Superior temporal gyrus (tissue), 1 donor: ENCODE data around the gene SEPTIN1.
"Not testable (repeated sequence)": the region's sequence is repeated elsewhere in the genome, so short reads cannot be mapped to it uniquely, and the experiment has no call there.

Experiments
- DNase-seq: peaks from one replicate; pipeline ENCODE4 v3.0.0-alpha.2; 2016; ENCODE audit errors: extremely low spot score

SEPTIN1 gene

DNA sequence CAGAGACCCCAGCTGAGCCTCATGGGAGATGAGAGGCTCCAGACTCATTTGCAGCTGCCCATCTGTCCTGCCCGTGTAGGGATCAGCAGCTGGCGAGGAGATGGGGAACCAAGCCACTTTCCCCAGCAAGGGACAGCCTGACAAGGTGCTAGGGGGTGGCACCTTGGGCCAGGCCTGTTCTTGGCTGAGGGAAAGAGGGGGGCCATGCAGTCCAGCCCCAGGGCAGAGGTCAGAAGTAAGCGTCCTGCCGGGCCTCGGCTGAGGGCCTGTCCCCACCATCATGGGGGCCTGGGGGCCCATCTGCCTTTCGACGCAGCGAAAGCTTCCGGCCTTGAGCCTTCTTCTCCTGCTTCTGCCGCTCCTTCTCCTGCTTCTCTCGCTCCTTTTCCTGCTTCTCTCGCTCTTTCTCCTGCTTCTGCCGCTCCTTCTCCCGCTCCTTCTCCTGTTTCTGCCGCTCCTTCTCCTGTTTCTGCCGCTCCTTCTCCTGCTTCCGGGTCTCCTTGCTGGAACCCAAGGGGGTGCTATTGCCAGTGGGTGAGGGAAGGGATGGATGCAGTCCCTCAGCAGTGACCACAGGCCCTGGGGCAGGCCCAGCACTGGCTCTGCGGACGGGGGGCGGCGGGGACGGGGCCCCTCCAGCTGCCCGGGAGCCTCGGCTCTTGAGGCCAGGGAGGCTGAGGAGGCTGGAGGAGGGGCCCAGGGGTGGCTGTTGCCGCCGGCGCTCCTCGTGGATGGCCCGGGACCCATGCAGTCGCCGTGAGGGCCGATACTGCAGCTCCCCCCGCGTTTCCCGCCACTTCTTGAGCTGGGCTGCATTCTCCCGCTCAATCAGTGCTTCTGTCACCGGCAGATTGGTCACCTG is 24.4 kb downstream of the SEPTIN1 start:
- DNase-seq = no peak

DNA sequence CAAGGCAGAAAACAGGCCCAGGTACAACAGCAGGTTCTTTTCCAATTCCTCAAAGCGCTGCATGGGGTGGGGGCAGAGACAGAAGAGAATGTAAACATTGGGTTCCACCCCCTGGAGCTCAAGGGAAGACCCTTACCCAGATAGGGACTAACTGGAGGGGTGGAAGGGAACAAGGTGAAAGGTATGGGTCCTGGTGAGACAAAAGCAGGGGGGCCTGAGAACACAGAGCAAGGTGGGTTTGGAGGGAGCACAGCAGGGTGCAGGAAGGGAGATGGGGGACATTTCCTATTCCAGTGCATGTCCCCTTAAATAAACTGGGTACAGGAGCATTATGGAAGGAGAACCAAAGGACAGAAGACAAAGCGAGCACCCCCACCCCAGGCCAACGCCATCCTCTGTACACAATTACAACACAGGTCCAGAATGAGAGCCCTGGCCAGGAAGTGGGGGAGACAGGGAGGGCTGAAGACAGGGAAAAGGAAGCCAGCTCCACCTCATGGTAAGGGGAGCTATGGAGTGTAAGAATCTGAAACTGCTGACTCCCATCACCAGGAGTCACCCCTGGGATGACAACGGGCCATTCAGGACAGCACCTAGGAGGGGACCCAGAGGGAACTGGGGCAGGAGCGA is 25.2 kb downstream of the SEPTIN1 start:
- no peak for DNase-seq

DNA sequence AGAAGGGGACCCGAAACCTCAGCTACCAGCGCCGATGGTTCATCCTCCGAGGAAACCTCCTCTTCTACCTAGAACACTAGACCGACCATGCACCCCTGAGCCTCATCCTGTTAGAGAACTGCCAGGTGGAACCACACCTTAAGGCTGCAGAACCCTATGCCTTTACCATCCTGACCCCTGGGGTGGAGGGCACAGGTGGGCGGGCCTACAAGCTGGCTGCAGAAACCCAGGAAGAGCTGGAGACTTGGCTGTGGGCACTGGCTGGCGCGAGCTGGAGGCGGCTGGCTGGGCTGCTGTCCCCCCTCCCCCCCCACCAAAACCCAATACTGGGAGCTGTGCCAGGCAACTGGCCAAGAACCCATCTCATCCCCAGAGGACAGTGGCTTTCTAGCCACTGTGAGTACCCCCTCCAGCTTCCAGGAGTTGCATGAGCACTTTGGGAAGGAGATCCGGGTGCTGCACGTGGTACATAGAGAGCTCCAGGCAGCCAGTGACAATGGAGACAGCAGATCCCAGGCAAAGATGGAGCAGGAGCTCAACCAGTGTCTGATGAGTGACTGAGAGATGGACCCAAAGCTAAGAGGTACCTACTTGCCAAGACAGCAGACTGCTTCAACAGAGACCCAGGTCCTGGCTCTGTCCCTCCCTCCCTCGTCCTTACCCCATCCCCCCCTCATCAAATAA is 25.8 kb downstream of the SEPTIN1 start:
- no peak for DNase-seq

DNA sequence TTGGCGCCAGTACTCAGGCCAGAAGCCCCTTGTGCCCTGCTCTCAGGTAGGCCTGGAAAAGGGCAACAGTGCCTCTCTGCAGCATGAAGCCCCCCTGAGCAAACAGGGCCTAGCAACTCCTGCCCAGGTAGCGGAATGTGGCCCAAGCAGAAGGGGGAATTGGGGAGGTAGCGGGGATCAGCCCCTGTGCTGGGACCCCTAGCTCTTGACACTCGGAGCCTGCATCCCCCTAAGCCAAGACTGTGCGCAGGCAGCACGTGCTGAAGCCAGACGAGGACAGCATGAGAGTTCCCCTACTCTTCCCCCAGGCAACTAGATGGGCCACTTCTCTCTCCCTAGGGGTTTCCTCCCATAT is 26.4 kb downstream of the SEPTIN1 start:
- no peak for DNase-seq

DNA sequence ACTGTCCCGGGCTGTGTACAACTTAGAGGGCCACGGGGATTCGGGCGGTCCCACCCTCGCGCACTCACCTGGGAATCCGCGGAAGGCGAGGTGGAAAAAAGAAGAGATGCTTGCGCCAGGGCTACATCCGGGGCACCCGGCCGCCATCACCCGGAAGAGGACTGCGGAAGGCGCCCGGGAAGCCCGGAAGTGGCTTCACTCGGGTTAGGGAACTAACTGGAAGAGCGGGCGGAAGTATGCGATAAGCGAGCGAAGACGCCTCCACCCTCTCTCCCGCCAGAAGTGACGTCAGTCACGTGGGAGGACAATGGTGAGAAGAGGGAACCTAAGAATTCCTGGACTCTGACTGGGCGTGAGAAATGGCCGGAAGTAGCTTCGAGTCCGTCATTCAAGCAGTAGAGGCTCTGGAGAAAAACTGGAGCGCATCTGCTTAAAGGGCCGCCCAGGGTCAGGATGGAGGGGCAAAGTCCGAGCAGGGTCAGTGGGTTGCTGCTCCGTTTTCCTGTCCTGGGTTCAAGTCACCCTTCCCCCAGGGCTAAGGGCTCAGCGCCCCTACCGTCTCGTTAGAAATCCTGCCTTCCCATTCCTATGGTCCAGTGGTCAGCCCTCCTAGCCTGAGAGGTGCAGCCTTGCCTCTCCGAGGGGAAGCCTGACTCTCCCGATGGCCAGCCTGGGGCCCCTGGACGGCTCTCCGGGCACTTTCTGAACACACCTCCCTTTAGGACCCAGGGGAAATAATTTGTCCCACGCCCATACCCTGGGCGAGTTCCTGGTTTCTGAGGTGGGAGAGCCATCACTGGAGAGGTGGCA is 27.0 kb downstream of the SEPTIN1 start, which contains the start of gene CD2BP2:
TSS of gene CD2BP2 (minus strand) at position 165 of the 810 bp plus-strand sequence. CDS start 627 bp downstream, outside the sequence.
- DNase-seq = peak; percentile 100

DNA sequence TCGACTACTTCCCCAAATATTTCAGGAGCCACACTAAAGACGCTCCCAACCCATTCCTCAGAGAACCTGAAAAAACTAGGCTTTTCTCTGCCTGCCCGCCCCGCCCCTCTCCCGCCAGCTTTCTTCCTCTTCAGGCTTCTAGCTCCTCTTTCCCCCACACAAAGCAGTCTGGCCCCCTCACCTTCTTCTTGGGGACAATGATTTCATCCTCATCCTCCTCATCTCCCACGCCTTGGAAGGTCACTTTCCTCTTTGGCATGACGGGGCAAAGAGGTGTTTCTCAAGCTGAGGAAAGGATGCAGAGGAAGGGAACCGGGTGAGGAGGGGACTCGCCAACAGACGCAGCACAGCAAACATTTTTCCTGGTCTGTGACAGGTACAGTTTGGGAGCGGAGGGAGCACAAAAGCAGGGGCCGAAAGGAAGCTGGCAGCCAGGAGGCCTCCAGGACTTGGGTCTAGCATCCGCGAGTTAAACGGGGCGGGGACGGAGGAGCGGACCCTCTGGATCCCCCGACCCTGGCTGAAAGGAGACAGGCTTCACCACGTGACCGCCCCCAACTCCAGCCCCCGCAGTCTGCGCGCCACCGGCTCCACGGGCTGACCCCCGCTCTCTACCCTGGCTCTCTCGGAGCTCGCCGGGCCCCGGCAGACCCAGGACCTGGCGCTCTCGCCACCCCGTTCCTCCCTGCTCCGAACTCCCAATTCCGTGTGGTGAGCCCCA is 27.8 kb downstream of the SEPTIN1 start:
- DNase-seq = no peak

DNA sequence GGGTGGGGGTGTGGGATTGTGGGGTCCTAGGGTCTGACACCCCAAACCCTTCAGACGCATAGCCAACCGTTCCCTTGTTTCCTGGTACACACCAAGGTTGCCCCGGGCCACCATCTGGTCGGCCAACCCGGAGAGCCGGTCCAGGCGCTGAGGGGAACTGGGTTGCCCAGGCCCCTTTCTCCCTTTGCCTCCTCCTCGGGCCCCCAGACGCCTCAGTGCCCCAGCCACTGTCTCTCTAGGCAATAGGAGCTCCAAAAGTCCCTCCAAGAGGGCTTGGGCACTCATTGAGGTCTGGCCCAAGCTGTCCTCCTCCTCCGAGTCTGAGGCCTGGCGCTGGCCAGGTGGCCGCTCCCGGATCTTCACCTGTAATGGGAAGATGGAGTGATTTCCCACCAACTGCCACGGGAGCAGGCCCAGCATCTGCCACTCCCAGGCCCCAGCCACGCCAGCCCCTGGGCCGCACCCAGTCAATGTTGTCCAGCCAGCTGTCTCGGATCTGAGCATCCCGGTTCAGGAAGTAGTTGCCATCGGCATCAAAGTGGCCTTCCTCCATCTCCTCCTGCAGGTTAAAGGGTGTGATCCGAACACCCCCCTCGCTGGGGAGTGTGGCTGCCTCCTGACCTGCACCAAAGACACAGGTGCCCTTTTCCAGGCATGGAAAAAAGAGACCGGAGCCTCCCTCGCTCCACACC is 28.8 kb downstream of the SEPTIN1 start:
- DNase-seq = no peak

DNA sequence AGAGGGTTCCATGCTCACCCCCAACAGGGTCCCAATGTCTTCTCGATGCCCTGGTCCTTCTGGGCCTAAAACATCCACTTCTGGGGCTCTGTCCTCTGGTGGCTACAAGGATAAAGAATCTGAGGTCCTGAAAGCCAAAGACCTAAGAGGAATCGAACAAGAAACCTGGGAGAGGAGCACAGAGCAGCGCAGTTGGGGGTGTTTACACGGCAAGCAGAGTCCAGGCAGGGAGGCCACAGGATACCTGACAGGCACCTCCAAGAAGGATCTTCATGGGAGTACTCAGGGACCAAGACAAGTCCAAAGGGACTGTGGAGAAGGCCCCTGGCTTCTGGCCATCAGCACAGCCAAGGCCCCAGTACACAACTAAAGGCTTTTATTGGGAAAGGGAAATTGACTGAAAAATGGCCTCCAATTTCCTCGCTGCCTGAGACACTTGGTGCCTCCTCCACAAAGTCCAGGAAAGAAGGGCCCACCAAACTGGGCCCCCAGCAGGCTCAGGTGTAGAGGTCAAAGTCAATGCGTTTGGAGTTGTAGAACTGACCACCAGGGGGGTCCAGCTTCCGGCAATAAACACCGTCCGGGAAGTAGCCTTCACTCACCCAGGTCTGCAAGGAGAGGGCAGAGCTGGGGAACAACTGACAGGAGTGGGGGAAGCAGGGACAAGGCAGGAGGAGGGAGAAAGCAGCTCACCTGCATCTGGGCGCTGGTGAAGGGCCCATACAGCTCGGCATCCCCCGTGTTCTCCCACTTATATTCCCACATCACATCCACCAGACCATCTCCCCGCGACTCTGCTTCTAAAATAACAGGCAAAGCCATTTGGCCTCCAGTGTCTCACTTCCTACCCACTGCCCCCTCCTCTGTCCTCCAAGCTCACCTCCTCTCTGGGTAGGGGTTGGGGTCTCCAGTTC is 29.6 kb downstream of the SEPTIN1 start:
- no peak for DNase-seq

DNA sequence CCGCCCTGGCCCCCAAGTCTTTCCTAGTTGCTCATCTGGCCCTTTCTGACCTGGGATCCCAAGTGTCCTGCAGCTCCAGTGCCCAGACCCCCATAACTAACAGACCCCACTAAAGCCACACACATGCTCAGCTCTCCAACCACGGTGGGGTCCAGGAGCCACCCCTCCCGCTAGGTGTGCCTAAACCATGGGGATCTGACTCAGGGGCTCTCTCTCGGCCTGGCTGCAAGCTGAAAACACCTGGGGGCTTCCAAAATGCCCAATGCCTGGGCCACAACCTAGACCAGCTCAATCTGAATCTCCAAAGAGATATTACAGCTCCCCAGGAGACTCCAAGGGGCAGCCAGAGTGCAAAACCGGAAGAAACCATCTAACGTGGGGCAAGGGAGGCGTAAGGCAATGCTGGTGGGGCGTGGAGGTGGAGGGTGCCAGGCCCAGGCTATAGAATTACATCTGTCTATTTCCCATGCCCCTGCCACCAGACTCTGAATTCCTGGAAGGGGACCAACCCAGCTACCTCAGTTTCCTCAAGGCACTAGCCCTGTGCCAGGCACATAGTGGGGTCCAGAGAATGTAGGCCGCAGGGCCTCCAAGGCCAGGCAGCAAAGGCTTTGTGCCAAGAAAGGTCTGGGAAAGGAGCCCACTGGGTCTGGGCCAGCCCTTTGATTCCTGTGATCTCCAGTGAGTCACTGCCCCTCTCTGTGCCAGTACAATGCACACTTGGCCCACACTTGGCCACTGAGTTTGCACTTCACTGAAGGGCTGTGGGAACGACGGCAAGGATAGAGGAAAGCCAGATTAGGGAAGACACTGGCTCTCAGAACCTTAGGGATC is 30.6 kb downstream of the SEPTIN1 start:
- DNase-seq = peak; percentile 85

DNA sequence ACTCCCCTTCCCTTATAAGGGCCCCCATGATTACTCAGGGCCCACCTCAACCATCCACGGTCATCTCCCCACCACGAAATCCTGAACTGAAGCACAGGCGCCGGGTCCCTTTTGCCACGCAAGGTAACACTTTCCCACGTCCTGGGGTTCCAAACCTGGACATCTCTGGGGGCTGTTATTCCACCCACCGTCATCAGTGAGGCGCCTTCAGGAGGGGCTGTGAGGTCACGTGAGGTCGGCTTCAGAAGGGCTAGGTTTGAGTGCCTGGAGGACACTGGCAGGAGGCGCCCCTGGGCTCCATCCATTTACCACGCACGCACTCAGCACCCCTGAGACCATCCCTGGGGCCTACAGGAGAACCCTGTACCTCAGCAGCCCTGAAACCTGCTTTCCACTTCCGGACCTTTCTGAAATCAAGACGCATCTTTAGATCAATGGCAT is 31.3 kb downstream of the SEPTIN1 start:
- no peak for DNase-seq

DNA sequence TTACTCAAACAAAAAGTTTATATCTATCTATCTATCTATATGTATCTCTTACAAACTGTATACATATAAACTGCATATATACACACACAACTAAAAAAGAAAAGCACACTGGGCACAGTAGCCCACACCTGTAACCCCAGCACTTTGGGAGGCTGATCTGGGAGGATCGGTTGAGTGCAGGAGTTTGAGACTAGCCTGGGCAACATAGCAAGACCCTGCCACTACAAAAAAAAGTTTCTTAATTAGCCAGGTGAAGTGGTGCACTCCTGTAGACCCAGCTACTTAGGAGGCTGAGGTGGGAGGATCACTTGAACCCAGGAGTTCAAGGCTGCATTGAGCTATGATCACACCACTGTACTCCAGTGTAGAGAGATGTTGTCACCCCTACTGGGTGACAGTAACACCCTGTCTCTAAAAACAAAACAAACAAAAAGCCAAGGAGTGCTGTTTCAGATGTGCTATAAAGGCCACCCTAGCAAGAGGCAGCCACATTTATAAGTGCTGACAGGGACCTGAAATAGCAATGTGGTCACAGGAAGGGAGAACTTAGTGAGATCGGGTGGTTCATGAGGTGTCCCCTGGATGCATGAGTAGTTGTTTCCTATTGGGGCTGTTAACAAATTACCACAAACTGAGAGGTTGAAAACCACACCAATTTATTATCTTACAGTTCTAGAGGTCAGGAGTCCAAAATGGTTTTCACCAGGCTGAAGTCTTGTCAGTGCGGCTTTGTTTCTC is 32.1 kb downstream of the SEPTIN1 start:
- no peak for DNase-seq

DNA sequence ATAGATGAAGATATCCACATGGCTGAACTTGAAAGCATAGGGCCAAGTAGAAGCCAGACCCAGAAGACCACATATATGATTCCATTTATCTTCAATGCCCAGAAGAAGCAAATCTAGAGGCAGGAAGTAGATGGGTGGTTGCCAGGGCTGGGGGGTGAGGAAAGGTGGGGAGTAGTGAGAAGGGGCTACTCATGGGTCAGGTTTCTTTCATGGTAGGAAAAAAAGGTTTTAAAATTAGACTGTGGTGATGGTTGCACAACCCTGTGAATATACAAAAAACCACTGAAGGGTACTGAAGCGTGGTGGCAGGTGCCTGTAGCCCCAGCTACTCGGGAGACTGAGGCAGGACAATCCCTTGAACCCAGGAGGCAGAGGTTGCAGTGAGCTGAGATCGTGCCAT is 32.7 kb downstream of the SEPTIN1 start:
- DNase-seq = no peak

DNA sequence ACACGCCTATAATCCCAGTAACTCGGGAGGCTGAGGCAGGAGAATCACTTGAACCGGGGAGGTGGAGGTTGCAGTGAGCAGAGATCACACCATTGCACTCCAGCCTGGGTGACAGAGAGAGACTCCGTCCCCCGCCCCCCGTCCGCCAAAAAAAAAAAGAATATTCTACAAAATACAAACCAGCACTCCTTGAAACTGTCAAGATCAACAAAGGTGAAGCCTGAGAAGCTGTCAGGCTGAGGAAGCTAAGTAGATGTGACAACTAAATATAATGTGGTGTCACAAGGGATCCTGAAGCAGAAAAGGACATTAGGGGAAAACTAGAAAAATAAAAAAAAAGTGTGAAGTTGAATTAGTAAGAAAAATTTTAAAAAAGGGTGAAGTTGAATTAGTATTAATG is 33.4 kb downstream of the SEPTIN1 start:
- DNase-seq = no peak

DNA sequence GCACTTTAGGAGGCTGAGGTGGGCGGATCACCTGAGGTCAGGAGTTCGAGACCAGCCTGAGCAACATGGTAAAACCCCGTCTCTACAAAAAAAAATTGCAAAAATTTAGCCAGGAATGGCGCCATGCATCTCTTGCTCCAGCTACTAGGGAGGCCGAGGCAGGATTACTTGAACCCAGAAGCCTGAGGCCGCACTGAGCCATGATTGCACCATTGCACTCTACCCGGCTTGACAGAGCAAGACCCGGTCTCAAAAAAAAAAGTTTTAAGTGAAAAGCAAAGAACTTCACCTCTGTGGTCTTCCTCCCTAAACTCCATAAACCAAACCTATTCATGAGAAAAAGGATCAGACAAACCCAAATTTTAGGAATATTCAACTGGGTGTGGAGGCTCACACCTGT is 34.2 kb downstream of the SEPTIN1 start:
- DNase-seq = no peak

DNA sequence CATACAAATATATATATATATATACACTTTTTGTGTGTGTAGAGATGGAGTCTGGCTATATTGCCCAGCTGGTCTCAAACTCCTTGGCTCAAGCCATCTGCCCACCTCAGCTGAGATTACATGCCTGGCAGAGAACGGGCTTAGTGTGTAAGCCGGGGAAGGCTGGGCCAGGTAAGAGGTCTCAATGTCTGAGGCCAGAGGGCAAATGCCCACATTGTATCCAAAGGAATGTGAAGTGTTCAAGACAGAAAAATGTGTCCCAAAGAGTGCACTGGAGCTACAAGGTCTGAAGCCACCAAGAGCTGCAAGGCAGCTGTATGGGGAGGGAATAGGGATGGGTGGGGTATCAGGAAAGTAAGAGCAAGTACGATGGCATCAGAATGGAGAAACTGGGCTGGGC is 36.1 kb downstream of the SEPTIN1 start:
- no peak for DNase-seq

DNA sequence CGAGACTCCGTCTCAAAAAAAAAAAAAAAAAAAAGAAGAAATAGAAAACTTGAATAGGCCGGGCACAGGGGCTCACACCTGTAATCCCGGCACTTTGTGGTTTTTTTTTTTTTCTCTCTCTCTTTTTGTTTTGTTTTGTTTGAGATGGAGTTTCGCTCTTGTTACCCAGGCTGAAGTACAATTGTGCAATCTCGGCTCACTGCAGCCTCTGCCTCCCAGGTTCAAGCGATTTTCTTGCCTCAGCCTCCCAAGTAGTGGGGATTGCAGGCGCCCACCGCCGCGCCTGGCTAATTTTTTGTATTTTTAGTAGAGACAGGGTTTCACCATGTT is 38.9 kb downstream of the SEPTIN1 start:
- DNase-seq = not testable (repeated sequence)

DNA sequence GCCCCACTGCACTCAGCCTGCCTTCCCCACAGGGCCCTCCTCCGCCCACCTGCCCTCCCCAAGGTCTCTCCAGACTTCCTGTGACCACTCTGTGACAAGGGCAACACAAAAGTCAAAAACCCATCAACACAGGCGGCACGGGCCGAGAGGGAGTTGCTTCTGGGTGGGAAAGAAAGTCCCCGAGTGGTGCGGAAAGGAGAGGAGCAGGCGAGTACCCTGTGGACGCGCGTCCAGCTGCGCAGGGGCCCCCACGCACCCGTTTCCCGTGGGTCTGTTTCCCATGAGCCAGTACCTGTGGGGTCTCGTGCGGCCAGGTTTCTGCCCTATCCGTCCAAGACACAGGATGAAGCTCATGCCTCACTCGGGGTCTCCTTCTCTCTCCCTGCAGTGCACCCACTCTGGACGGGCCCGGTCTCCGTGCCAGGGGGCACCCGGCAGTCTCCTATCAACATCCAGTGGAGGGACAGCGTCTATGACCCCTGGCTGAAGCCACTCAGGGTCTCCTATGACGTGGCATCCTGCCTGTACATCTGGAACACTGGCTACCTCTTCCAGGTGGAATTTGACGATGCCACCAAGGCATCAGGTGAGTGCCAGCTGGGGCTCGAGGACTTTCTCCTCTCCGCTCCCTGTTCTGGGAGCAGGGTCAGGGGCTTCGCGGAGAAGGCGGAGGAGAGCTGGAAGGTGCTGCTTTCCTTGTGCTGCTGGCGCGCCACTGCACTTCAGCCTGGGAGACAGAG is 39.4 kb downstream of the SEPTIN1 start:
- no peak for DNase-seq
